Sigmoid colon (tissue), 7 donors: ENCODE results near the gene MAP3K7. TPM values are rescaled to one million over a fixed set of nuclear protein-coding genes. Genes with fewer than 3 reads are reported as not detected.

ENCODE experiments used
- DNase-seq: peaks from one replicate; pipeline ENCODE4 v3.0.0-alpha.2; 2019
- H3K27ac ChIP-seq, 4 donors: fragments of 200-600 bp; sonication (generic); one replicate each; pipeline ENCODE4 v1.5.1; 2016 to 2019; ENCODE audit warnings: mild to moderate bottlenecking in 1 of 4
- H3K27me3 ChIP-seq, 3 donors: fragments of 200-600 bp; sonication (generic); one replicate each; pipeline ENCODE4 v1.5.1; 2019; ENCODE audit warnings: mild to moderate bottlenecking in 1 of 3
- H3K36me3 ChIP-seq, 4 donors: fragments of 200-600 bp; sonication (generic); one replicate each; pipeline ENCODE4 v1.5.1; 2016 to 2019
- H3K4me1 ChIP-seq, 4 donors: fragments of 200-600 bp; sonication (generic); one replicate each; pipeline ENCODE4 v1.5.1; 2017 to 2019
- H3K4me3 ChIP-seq, 4 donors: fragments of 200-600 bp; sonication (generic); one replicate each; pipeline ENCODE4 v1.5.1; 2017 to 2019; ENCODE audit warnings: mild to moderate bottlenecking in 2 of 4, moderate library complexity in 1 of 4
- H3K9me3 ChIP-seq, 4 donors: fragments of 200-600 bp in 3 of 4; sonication (generic) in 3 of 4; one replicate each; pipeline versions ENCODE4 v1.5.1 to v1.6.1; 2013 to 2019
- CTCF ChIP-seq, 4 experiments: fragments of 450-650 bp in 3 of 4; fragments of 200-600 bp in 1 of 4; IDR thresholded peaks; one replicate each; pipeline ENCODE4 v1.5.1; 2016 to 2019; ENCODE audit warnings: antibody characterized with exemption in 4 of 4, mild to moderate bottlenecking in 3 of 4, moderate library complexity in 2 of 4
- EP300 ChIP-seq, 4 donors: sonication (generic); formaldehyde crosslinking; IDR thresholded peaks; one replicate each; pipeline ENCODE4 v1.6.1; 2017; ENCODE audit warnings: antibody characterized with exemption in 4 of 4
- POLR2A ChIP-seq, 2 donors: fragments of 450-650 bp; IDR thresholded peaks; one replicate each; pipeline ENCODE4 v1.6.1; 2016; ENCODE audit warnings: antibody characterized with exemption in 2 of 2, mild to moderate bottlenecking in 2 of 2, moderate library complexity in 2 of 2
- POLR2AphosphoS5 ChIP-seq, 4 donors: sonication (generic); formaldehyde crosslinking; IDR thresholded peaks; one replicate each; pipeline ENCODE4 v1.6.1; 2017; ENCODE audit warnings: antibody characterized with exemption in 4 of 4
- WGBS, 2 donors: extraction: QIAGEN DNeasy Blood & Tissue Kit; methylation state at CpG; one replicate each; pipeline ENCODE4 v1.1.7; 2013; 5-methylcytosine and 5-hydroxymethylcytosine counted together
- intact Hi-C: fragments of 100-400 bp; cut with DNase I; formaldehyde crosslinking; loops from one replicate; pipeline ENCODE4 v1.15.1; 2023
- polyA plus RNA-seq, 3 donors: library from polyadenylated mRNA; stranded (reverse); fragments of 200-250 nt; gene quantifications; one replicate each; pipeline ENCODE4 v1.2.3, GENCODE V29; 2013
- total RNA-seq, 4 donors: library from RNA; depleted of rRNA; stranded (reverse); fragments of >200 nt; gene quantifications; one replicate each; pipeline ENCODE4 v1.1.0, GENCODE V29; 2016
- donor health status: healthy with polysubstance abuse.
- donor health status: Bipolar disorder and iron deficiency.
- donor health status: healthy.

MAP3K7 gene
- total and polyA plus RNA-seq, 7 donors, result 7.9 to 25.3 (median 21.2) TPM

- Histone ChIP-seq H3K4me1 (no peaks in the 10 kb centered on the region), H3K9me3 (no peaks in the 10 kb centered on the region), H3K27me3 (no peaks in the 10 kb centered on the region), H3K4me3 (no peak overlapping the region), H3K36me3 (peaks cover 11 to 81% (median 23%) of the 10 kb centered on the region in 4 donors), H3K27ac (no peak overlapping the region)
- TF ChIP-seq POLR2A (IDR thresholded peaks at IDR 0.05) (no peak), EP300 (IDR thresholded peaks at IDR 0.05) (no peak), CTCF (IDR thresholded peaks at IDR 0.05) (no peak), POLR2AphosphoS5 (IDR thresholded peaks at IDR 0.05) (no peak)
- WGBS, 2 donors, result 91 to 93% methylated on average over 4 of the region's 4 CpGs
- no peak for DNase-seq
- intact Hi-C loops, result no loop called here
Measured at GRCh38 chr6:90559931-90560330, 26.9 kb downstream of the MAP3K7 start.

DNA sequence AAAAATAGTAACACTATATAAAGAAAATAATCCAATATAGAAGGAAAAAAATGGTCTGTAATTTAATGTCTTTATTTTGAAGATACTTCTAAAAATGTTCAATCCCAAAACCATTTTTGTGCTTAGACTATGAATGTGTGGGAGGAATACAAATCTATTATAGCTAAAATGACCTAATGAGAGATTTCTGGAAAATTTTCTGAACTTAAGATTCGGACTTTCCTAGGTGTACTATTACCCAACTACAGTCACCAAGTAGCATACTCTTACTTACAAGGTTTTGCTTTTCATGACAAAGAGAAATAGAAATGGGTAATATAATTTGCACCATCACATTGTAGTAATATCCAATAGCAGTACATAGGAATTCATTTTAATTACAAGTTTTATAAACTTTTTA lies 29.9 kb downstream of the MAP3K7 start:
- Histone ChIP-seq H3K4me1 (no peaks in the 10 kb centered on the region), H3K36me3 (peaks cover 12 to 94% (median 29%) of the 10 kb centered on the region in 4 donors), H3K4me3 (no peak overlapping the region), H3K9me3 (no peaks in the 10 kb centered on the region), H3K27me3 (no peaks in the 10 kb centered on the region), H3K27ac (no peak overlapping the region)
- TF ChIP-seq POLR2A (IDR thresholded peaks at IDR 0.05) (no peak), EP300 (IDR thresholded peaks at IDR 0.05) (no peak), POLR2AphosphoS5 (IDR thresholded peaks at IDR 0.05) (no peak), CTCF (IDR thresholded peaks at IDR 0.05) (no peak)
- intact Hi-C loops, result no loop called here
- 97 to 99% methylated on average over 1 of the region's 1 CpG for WGBS, 2 donors
- no peak for DNase-seq

DNA sequence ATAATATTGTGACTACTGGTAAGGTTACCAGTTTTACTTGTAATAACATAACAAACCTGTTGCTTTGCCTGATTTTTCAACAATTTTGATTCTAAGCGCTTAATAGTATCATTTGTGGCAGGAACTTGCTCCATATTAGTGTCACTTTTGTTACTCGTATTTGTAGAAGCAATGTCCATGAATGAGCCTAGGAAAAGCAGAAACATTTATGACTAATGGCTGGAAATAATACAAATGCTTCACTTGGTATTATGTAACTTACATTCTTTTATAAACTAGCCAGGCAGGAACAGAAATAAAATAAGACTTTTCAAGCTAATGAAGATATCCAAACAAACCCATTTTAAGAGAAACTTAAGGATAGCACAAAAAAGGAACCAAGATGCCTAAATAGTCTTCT lies 38.9 kb downstream of the MAP3K7 start:
- Histone ChIP-seq H3K4me3 (no peak overlapping the region), H3K9me3 (no peaks in the 10 kb centered on the region), H3K4me1 (no peaks in the 10 kb centered on the region), H3K27me3 (no peaks in the 10 kb centered on the region), H3K27ac (no peak overlapping the region), H3K36me3 (peaks cover 4 to 99% (median 33%) of the 10 kb centered on the region in 4 donors)
- TF ChIP-seq CTCF (IDR thresholded peaks at IDR 0.05), result no peak
- TF ChIP-seq EP300 (IDR thresholded peaks at IDR 0.05), result no peak
- no peak for TF ChIP-seq POLR2AphosphoS5 (IDR thresholded peaks at IDR 0.05)
- TF ChIP-seq POLR2A (IDR thresholded peaks at IDR 0.05), result no peak
- WGBS, 2 donors, result 96 to 99% methylated on average over 2 of the region's 2 CpGs
- intact Hi-C loops, result no loop called here
- no peak for DNase-seq

GRCh38 chr6:90547079-90547478 lies 39.8 kb downstream of the MAP3K7 start:
- no peaks in the 10 kb centered on the region for H3K27me3 ChIP-seq
- no peak for TF ChIP-seq EP300 (IDR thresholded peaks at IDR 0.05)
- no peak overlapping the region for H3K27ac ChIP-seq
- H3K4me3 ChIP-seq, result no peak overlapping the region
- no peaks in the 10 kb centered on the region for H3K9me3 ChIP-seq
- WGBS, 2 donors, result 87 to 89% methylated on average over 4 of the region's 4 CpGs
- H3K4me1 ChIP-seq, result no peaks in the 10 kb centered on the region
- DNase-seq, result no peak
- intact Hi-C loops, result no loop called here
- peaks cover 4 to 99% (median 25%) of the 10 kb centered on the region in 4 donors for H3K36me3 ChIP-seq

DNA sequence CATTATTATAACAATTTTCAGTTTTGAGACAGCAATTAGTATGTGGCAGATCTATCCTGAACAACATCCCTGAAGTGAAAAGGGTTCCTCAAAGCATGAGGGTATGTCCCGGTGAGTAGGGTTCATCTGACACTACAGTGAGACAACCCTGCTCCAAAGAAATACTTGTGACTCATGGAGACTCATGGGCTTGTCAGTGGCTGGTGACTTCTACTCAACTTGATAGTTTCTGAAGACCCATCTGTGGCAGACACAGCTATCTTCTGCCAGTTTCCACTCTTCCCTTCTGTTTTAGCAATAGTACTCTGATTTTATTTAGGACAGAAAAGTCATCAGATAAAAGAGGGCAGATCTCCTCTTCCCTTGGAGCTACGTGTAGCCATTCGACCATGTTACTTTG lies 41.4 kb downstream of the MAP3K7 start:
- Histone ChIP-seq H3K9me3 (no peaks in the 10 kb centered on the region), H3K4me3 (no peak overlapping the region), H3K27me3 (no peaks in the 10 kb centered on the region), H3K4me1 (no peaks in the 10 kb centered on the region), H3K36me3 (peaks cover 4 to 98% (median 22%) of the 10 kb centered on the region in 4 donors), H3K27ac (no peak overlapping the region)
- no peak for DNase-seq
- 96% methylated on average over 3 of the region's 3 CpGs for whole genome bisulfite sequencing, 2 donors
- no peak for TF ChIP-seq EP300 (IDR thresholded peaks at IDR 0.05)
- no peak for TF ChIP-seq POLR2A (IDR thresholded peaks at IDR 0.05)
- TF ChIP-seq CTCF (IDR thresholded peaks at IDR 0.05), result no peak
- TF ChIP-seq POLR2AphosphoS5 (IDR thresholded peaks at IDR 0.05), result no peak
- intact Hi-C loops, result no loop called here
